NCI-H128 (cell line): ENCODE data around the gene RBMS1.

Experiments used
- DNase-seq: peaks from one replicate; lab custom pipeline; 2025; ENCODE audit not compliant: unreplicated experiment; lab: John Stamatoyannopoulos, UW

Gene RBMS1

GRCh38 chr2:160229591-160229990 is 264.0 kb downstream of the RBMS1 start:
- DNase-seq: no peak

DNA sequence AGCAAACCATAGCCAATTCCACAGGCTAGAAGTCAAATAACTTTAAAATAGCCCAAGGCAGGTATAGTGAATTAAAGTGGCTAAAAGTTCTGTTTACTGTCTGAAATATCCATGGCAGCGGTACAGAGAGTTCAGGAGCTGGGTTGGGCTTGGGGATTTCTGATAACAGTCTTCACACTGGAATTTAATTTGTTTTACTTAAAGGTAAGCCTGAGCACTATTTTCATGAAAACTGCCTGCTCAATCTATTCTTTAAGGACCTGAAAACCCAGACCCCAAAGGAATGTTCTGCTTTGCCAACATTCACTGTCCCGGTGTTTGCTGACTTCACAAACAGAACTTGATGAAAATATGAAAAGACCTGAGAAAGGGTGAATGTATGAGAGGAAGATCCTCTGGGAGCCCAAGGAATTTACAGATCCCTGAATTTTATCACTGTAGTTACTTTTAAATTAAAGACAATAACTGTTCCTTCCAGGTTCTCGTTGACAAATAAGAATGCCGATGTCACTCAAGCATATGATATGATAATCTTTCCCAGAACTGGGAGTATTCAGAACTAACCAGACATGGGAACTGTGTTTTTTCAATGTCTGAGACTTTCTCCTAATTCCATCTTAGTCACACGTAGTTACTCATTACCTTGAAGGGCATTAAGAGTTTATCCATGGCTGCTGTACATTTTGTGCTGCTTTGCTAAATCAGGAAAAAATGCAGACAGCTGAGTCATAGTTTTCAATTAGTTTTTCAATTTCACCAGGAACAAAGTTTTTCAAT is 265.3 kb downstream of the RBMS1 start:
- no peak for DNase-seq

GRCh38 chr2:160227293-160227915 is 266.2 kb downstream of the RBMS1 start:
- DNase-seq: no peak

DNA sequence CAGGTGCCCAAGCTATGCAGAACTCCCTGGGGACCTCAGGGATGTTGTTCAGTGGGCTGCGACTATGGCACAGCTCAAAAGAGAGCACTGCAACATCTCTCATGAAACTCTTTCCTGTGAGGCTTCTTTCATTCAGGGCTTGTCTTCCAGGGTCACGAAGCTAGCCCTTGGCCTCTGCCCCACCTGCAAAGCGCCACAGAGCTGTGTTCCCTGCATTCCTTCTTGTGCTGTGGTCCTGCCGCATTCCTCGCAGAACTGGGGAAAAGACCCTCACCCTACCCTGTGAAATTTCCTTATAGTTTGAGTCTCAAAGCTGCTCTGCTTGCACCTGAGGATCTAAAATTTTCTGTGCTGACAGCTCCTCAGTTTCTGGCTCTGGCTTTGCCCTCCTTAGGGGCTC is 267.2 kb downstream of the RBMS1 start:
- DNase-seq: no peak

DNA sequence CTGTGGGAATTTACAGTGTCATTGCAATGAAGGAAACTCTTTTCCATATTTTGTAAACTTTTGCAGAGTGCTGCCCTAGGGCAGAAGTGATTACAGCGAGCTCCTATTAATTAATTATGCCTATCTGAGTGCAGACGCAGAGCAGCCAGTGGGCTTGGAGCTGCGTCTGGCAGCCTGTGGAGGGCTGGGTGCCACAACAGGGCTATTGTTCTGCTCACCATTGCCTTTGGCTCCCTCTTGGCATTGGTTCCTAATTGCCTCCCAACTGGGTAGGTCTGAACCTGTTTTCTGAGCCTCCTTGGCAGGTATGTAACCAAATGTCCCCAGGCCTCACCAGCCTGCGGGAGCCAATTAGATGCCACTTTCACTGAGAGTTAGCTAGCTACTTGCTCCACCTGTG is 267.9 kb downstream of the RBMS1 start:
- DNase-seq: no peak

GRCh38 chr2:160224507-160224906 is 269.1 kb downstream of the RBMS1 start:
- DNase-seq: no peak

- DNase-seq: no peak
Measured at GRCh38 chr2:160224060-160224459, 269.5 kb downstream of the RBMS1 start.

GRCh38 chr2:160223560-160223959 is 270.0 kb downstream of the RBMS1 start:
- no peak for DNase-seq

DNA sequence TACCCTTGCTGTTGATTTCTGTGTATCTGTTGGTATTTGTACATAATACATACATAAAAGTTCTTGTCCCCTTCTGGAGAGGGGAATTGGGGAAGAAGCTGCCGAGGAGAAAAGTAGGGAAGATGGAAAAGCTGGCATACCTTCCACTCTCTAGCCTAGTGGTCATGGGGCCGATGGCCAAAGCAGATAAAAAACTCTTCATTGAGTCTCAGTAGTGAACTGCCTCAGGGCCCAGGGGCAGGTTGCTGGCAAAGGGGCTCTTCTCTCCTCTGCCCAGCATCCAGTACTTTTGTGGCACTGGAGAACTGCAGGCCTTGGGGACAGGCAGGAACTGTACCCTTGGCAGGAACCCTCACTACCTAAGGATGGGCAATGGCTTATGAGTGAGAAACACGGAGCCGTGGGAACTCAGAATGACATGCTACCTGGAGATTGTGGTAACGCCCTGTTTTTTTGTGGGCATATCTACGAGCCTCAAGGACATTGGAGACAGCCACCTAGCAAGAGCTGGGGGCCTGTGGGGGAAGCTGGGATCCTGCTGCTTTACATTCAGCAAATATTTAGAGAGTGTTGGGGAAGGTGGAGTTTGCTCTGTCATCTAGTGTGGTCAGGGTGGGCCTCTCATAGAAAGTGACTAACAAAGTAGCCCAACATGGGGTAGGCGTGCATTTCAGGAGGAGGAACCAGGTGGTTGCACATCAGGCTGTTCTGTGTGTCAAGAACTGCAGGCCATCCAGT is 270.9 kb downstream of the RBMS1 start:
- no peak for DNase-seq
